SH-SY5Y (cell line): Measurements from ENCODE around the gene DRD3.

Experiments
- GATA2 ChIP-seq: IDR thresholded peaks from 2 replicates; pipeline ENCODE4 v1.6.1; 2011; ENCODE audit warnings: mild to moderate bottlenecking, low read depth, low read length
- GATA3 ChIP-seq: IDR thresholded peaks from 2 replicates; pipeline ENCODE4 v1.6.1; 2011; ENCODE audit warnings: low read depth, mild to moderate bottlenecking, low read length, moderate library complexity

GRCh38 chr3:114086356-114086755 lies 92.5 kb downstream of the DRD3 start:
- no peak for TF ChIP-seq GATA3
- TF ChIP-seq GATA2 = no peak
